K562 (cell line): Measurements from ENCODE around the gene TMEM185B. TPM values are rescaled to one million over a fixed set of nuclear protein-coding genes. Genes with fewer than 3 reads are reported as not detected.

Experiments
- CEBPG ChIP-seq, 3 experiments: fragments of 200-800 bp in 1 of 3; sonication (Bioruptor generic) in 1 of 3; sonication (generic) in 1 of 3; formaldehyde crosslinking in 1 of 3; IDR thresholded peaks in 2 of 3; conservative IDR thresholded peaks in 1 of 3; 2 replicates each; pipeline versions ENCODE4 v1.6.1 to v1.8.0; 2016 to 2022; ENCODE audit warnings: missing compliant biosample characterization in 2 of 3, missing genetic modification characterization in 2 of 3, mild to moderate bottlenecking in 1 of 3, missing genetic modification reagents in 1 of 3
- CHCHD3 ChIP-seq: fragments of 250-450 bp; sonication (Bioruptor Pico); IDR thresholded peaks from 2 replicates; pipeline ENCODE4 v2.1.2; 2022; ENCODE audit warnings: mild to moderate bottlenecking
- KDM4B ChIP-seq, 2 experiments: fragments of 450-650 bp in 1 of 2; sonication (generic) in 1 of 2; IDR thresholded peaks; 2 replicates each; pipeline ENCODE4 v1.6.1; 2016 to 2017; ENCODE audit warnings: borderline replicate concordance in 2 of 2, antibody characterized with exemption in 1 of 2, low read depth in 1 of 2, mild to moderate bottlenecking in 1 of 2
- MEIS2 ChIP-seq: fragments of 450-650 bp; IDR thresholded peaks from 2 replicates; pipeline ENCODE4 v1.6.1; 2014; ENCODE audit warnings: mild to moderate bottlenecking; ENCODE audit not compliant: partially characterized antibody
- RCOR1 ChIP-seq, 2 experiments: IDR thresholded peaks; 2 replicates each; pipeline ENCODE4 v1.6.1; 2012; ENCODE audit warnings: low read depth in 2 of 2, low read length in 2 of 2, borderline replicate concordance in 1 of 2, improper control_type of control experiment in 1 of 2
- polyA plus RNA-seq, 8 experiments: library from polyadenylated mRNA; depleted of rRNA in 4 of 8; stranded (reverse) in 5 of 8; unstranded in 3 of 8; fragments of >200 nt; fragmentation: Nextera tagmentation in 2 of 8; fragmentation: Illumina TruSeq in 1 of 8; extraction: Ambion mirVana in 2 of 8; extraction: Trizol in 1 of 8; gene quantifications; 2 replicates each; pipeline versions ENCODE4 v1.2.1 to v1.2.3, GENCODE V29; 2011 to 2014; ENCODE audit warnings: inconsistent platforms in 1 of 8, missing spikeins in 1 of 8
- total RNA-seq, 7 experiments: library from RNA; depleted of rRNA in 6 of 7; stranded (reverse); fragments of >200 nt in 6 of 7; fragmentation: Illumina TruSeq in 2 of 7; extraction: Trizol in 2 of 7; gene quantifications; 2 replicates each; pipeline versions ENCODE4 v1.2.1 to v1.2.3, GENCODE V29; 2011 to 2021; ENCODE audit warnings: low replicate concordance in 1 of 7
- TF ChIP-seq, protein P1 (sequence below): fragments of 450-650 bp; IDR thresholded peaks from 2 replicates; pipeline ENCODE4 v1.6.1; 2016
- TF ChIP-seq, protein P2 (sequence below): fragments of 250-450 bp; sonication (Bioruptor Pico); IDR thresholded peaks from 2 replicates; pipeline ENCODE4 v1.5.1; 2021; ENCODE audit warnings: mild to moderate bottlenecking
- TF ChIP-seq, protein P3 (sequence below), 2 experiments: IDR thresholded peaks in 1 of 2; conservative IDR thresholded peaks in 1 of 2; 2 replicates each; pipeline ENCODE4 v1.6.1; 2016; ENCODE audit warnings: low read depth in 2 of 2, mild to moderate bottlenecking in 1 of 2, missing compliant biosample characterization in 1 of 2, missing genetic modification characterization in 1 of 2, moderate library complexity in 1 of 2

TMEM185B gene
- total and polyA plus RNA-seq, 9 of the 15 experiments (the other 6 are each of a cell fraction or from before 2014, with no cell fraction given), result 2.9 to 28.2 (median 11.5) TPM

DNA sequence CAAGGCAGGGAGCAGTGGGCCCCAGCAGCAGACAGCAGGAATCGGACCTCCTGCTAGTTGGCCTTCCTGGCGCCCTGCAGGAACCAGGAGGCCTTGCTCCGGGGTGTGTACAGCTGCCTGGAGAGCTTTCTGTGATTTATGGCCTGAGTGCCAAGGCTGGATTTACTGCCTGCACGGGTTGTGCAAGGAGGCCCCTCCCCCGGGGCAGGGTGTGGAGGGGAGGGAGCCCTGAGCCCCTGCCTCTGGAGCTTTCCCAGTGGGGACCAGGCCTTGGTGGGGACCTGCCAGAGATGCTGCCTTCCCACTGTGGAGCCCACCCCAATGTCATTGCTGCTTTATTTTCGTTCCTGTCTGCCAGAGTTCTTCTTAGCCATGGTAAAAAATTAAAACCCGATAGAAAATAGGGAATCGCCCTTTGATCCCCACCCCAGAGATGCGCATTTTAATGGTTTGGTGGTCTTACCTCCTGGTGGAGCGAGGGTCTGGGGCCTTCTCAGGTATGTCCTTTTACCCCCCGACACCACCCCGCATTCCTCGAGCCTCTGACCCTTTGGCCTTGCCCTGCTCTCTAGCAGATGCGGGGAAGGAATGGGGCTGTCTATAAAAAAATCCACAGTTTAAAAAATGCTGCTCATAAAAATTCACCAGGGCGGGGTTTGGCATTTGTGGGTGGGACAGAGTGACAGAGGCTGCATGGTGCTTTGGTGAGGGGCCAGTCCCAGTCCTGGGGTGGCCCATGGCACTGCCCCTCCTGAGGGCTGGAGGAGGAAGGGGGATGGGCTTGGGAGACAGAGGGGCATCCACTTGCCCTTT is 22.5 kb upstream of the TMEM185B start (continued):
- TF ChIP-seq, protein P1, sequence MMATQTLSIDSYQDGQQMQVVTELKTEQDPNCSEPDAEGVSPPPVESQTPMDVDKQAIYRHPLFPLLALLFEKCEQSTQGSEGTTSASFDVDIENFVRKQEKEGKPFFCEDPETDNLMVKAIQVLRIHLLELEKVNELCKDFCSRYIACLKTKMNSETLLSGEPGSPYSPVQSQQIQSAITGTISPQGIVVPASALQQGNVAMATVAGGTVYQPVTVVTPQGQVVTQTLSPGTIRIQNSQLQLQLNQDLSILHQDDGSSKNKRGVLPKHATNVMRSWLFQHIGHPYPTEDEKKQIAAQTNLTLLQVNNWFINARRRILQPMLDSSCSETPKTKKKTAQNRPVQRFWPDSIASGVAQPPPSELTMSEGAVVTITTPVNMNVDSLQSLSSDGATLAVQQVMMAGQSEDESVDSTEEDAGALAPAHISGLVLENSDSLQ, result peak; percentile 81
- TF ChIP-seq CEBPG (CRISPR knock-in tag; IDR thresholded peaks at IDR 0.05), result no peak
- peak in 1 of 2 experiments; percentile 39; a peak in 1 of 4 replicates for TF ChIP-seq CEBPG (tag; conservative IDR thresholded peaks at IDR 0.05 in 1 of 2, IDR thresholded peaks at IDR 0.05 in 1 of 2)
- TF ChIP-seq, protein P2, sequence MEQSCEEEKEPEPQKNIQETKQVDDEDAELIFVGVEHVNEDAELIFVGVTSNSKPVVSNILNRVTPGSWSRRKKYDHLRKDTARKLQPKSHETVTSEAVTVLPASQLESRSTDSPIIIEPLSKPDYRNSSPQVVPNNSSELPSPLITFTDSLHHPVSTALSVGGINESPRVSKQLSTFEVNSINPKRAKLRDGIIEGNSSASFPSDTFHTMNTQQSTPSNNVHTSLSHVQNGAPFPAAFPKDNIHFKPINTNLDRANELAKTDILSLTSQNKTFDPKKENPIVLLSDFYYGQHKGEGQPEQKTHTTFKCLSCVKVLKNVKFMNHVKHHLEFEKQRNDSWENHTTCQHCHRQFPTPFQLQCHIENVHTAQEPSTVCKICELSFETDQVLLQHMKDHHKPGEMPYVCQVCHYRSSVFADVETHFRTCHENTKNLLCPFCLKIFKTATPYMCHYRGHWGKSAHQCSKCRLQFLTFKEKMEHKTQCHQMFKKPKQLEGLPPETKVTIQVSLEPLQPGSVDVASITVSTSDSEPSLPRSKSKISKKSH, result no peak
- TF ChIP-seq RCOR1 (IDR thresholded peaks at IDR 0.05; ENCODE audit: borderline replicate concordance in 1 of 2, low read depth in 2 of 2, low read length in 2 of 2), result peak in 1 of 2 experiments; percentile 74; a peak in 1 of 4 replicates
- TF ChIP-seq, protein P3, sequence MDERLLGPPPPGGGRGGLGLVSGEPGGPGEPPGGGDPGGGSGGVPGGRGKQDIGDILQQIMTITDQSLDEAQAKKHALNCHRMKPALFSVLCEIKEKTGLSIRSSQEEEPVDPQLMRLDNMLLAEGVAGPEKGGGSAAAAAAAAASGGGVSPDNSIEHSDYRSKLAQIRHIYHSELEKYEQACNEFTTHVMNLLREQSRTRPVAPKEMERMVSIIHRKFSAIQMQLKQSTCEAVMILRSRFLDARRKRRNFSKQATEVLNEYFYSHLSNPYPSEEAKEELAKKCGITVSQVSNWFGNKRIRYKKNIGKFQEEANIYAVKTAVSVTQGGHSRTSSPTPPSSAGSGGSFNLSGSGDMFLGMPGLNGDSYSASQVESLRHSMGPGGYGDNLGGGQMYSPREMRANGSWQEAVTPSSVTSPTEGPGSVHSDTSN (CRISPR knock-in tag; IDR thresholded peaks at IDR 0.05; ENCODE audit: low read depth), result no peak
- TF ChIP-seq, protein P3 (tag; conservative IDR thresholded peaks at IDR 0.05; ENCODE audit: low read depth), result peak; percentile 98
- TF ChIP-seq MEIS2, result peak; percentile 97
- TF ChIP-seq KDM4B (IDR thresholded peaks at IDR 0.05; ENCODE audit: borderline replicate concordance in 2 of 2, low read depth in 1 of 2), result peak in 1 of 2 experiments; percentile 42; a peak in 1 of 4 replicates
- no peak for TF ChIP-seq CHCHD3 (CRISPR knock-in tag)
- TF ChIP-seq, all 486 proteins: peak for 11
